H1 (cell line): ENCODE data around the gene ENAH. TPM values are rescaled to one million over a fixed set of nuclear protein-coding genes. Genes with fewer than 3 reads are reported as not detected.

Source experiments
- CTCF ChIA-PET: fragments of 300-600 bp; sonication (Branson Sonifier 250); formaldehyde crosslinking; loops from one replicate; lab custom pipeline; 2021; ENCODE audit not compliant: partially characterized antibody; lab: Charles Lee
- POLR2A ChIA-PET: fragments of 300-600 bp; sonication (Branson Sonifier 250); formaldehyde crosslinking; loops from one replicate; lab custom pipeline; 2021; ENCODE audit warnings: inconsistent platforms; ENCODE audit not compliant: partially characterized antibody; lab: Charles Lee
- DNase-seq, 2 experiments: peaks; one replicate each; pipeline versions ENCODE4 v3.0.0 to v3.0.0-alpha.2; 2010 to 2022; ENCODE audit warnings: low spot score in 2 of 2, low read depth in 1 of 2, mixed read lengths in 1 of 2
- FAIRE-seq: peaks from 2 replicates; lab custom pipeline; 2011; peaks lifted over from hg19 to GRCh38; lab: Jason Lieb, UNC
- H2AFZ ChIP-seq: 2 replicates; pipeline ENCODE4 v1.8.1; 2012; ENCODE audit warnings: low read length, inconsistent platforms
- H2AK5ac ChIP-seq: 2 replicates; pipeline ENCODE4 v1.6.1; 2013; ENCODE audit warnings: low read depth, low read length
- H2BK120ac ChIP-seq: replicated peaks from 2 replicates; pipeline ENCODE3; 2013; ENCODE audit warnings: low read depth, low read length, inconsistent platforms
- H2BK12ac ChIP-seq: 2 replicates; pipeline ENCODE4 v1.6.1; 2013; ENCODE audit warnings: low read depth, low read length
- H2BK15ac ChIP-seq: 2 replicates; pipeline ENCODE4 v1.6.1; 2013; ENCODE audit warnings: low read length
- H2BK20ac ChIP-seq: 2 replicates; pipeline ENCODE4 v1.6.1; 2013; ENCODE audit warnings: low read length
- H2BK5ac ChIP-seq: 2 replicates; pipeline ENCODE4 v1.6.1; 2013; ENCODE audit warnings: low read depth, low read length
- H3K14ac ChIP-seq: 2 replicates; pipeline ENCODE4 v1.6.1; 2013; ENCODE audit warnings: inconsistent platforms; ENCODE audit not compliant: insufficient read length
- H3K18ac ChIP-seq: 2 replicates; pipeline ENCODE4 v1.6.1; 2013; ENCODE audit warnings: low read length; ENCODE audit errors: extremely low read depth
- H3K23ac ChIP-seq: 2 replicates; pipeline ENCODE4 v1.6.1; 2013; ENCODE audit warnings: inconsistent platforms; ENCODE audit not compliant: insufficient read length
- H3K23me2 ChIP-seq: 2 replicates; pipeline ENCODE4 v1.6.1; 2013; ENCODE audit warnings: low read depth, low read length
- H3K27ac ChIP-seq: 2 replicates; pipeline ENCODE4 v1.6.1; 2011; ENCODE audit warnings: low read depth, low read length, inconsistent platforms
- H3K27me3 ChIP-seq, 4 experiments: replicated peaks in 1 of 4; 1 replicate in 1 of 4; 2 replicates in 3 of 4; pipeline versions ENCODE4 v1.6.1 to v1.8.1; 2011 to 2013; ENCODE audit warnings: low read length in 3 of 4, mild to moderate bottlenecking in 3 of 4, inconsistent platforms in 2 of 4, mixed read lengths in 2 of 4, moderate library complexity in 1 of 4; ENCODE audit not compliant: control insufficient read depth in 3 of 4, insufficient read depth in 3 of 4; ENCODE audit errors: extremely low read depth in 1 of 4
- H3K36me3 ChIP-seq, 4 experiments: 2 replicates each; pipeline versions ENCODE4 v1.6.1 to v1.8.1; 2011 to 2013; ENCODE audit warnings: mild to moderate bottlenecking in 4 of 4, low read length in 3 of 4, moderate library complexity in 2 of 4, control low read depth in 1 of 4, inconsistent platforms in 1 of 4; ENCODE audit not compliant: insufficient read depth in 4 of 4, control insufficient read depth in 2 of 4
- H3K4ac ChIP-seq: replicated peaks from 2 replicates; pipeline ENCODE3; 2013; ENCODE audit warnings: low read length, low read depth, mixed read lengths, inconsistent platforms; ENCODE audit not compliant: insufficient read length
- H3K4me1 ChIP-seq, 4 experiments: replicated peaks in 1 of 4; 1 replicate in 1 of 4; 2 replicates in 3 of 4; pipeline versions ENCODE4 v1.6.1 to v1.8.1; 2011 to 2013; ENCODE audit warnings: low read length in 3 of 4, inconsistent platforms in 2 of 4, mixed read lengths in 1 of 4; ENCODE audit not compliant: insufficient read depth in 4 of 4, control insufficient read depth in 3 of 4
- H3K4me2 ChIP-seq, 2 experiments: 2 replicates each; pipeline versions ENCODE4 v1.6.1 to v1.8.1; 2011 to 2013; ENCODE audit warnings: low read depth in 2 of 2, low read length in 2 of 2, control low read depth in 1 of 2, inconsistent platforms in 1 of 2, mild to moderate bottlenecking in 1 of 2; ENCODE audit not compliant: insufficient read depth in 1 of 2
- H3K4me3 ChIP-seq, 4 experiments: fragments of 200-600, 300-600 bp in 1 of 4; sonication (generic), shearing (Covaris generic), sonication (Bioruptor Twin) in 1 of 4; 2 replicates each; pipeline versions ENCODE4 v1.5.1 to v1.8.1; 2011 to 2016; ENCODE audit warnings: low read length in 4 of 4, low read depth in 3 of 4, control low read depth in 2 of 4, inconsistent platforms in 2 of 4, mild to moderate bottlenecking in 2 of 4, mixed read lengths in 1 of 4, moderate library complexity in 1 of 4; ENCODE audit not compliant: insufficient read depth in 2 of 4; ENCODE audit errors: extremely low read depth in 1 of 4
- H3K56ac ChIP-seq: replicated peaks from 2 replicates; pipeline ENCODE3; 2013; ENCODE audit warnings: low read depth, mild to moderate bottlenecking, mixed read lengths, low read length, inconsistent platforms; ENCODE audit not compliant: insufficient read length
- H3K79me1 ChIP-seq: 2 replicates; pipeline ENCODE4 v1.6.1; 2013; ENCODE audit warnings: low read depth, low read length, control low read depth
- H3K79me2 ChIP-seq, 2 experiments: 2 replicates each; pipeline versions ENCODE4 v1.6.1 to v1.8.1; 2012 to 2013; ENCODE audit warnings: low read length in 2 of 2, mild to moderate bottlenecking in 2 of 2, inconsistent platforms in 1 of 2; ENCODE audit not compliant: insufficient read depth in 2 of 2, control insufficient read depth in 1 of 2
- H3K9ac ChIP-seq, 4 experiments: replicated peaks in 1 of 4; 1 replicate in 1 of 4; 2 replicates in 3 of 4; pipeline versions ENCODE4 v1.6.1 to v1.8.1; 2011 to 2013; ENCODE audit warnings: low read depth in 3 of 4, low read length in 3 of 4, control low read depth in 2 of 4, mild to moderate bottlenecking in 2 of 4, moderate library complexity in 2 of 4, inconsistent platforms in 1 of 4; ENCODE audit errors: extremely low read depth in 1 of 4
- H3K9me3 ChIP-seq, 2 experiments: 2 replicates each; pipeline versions ENCODE4 v1.6.1 to v1.8.1; 2012 to 2013; ENCODE audit warnings: mild to moderate bottlenecking in 2 of 2, moderate library complexity in 2 of 2, control low read depth in 1 of 2, inconsistent platforms in 1 of 2, low read depth in 1 of 2, low read length in 1 of 2, mixed read lengths in 1 of 2; ENCODE audit not compliant: insufficient read depth in 2 of 2
- H4K20me1 ChIP-seq, 2 experiments: replicated peaks in 1 of 2; 2 replicates each; pipeline versions ENCODE3 to v1.8.1; 2011 to 2013; ENCODE audit warnings: inconsistent platforms in 2 of 2, low read length in 2 of 2, mild to moderate bottlenecking in 1 of 2; ENCODE audit not compliant: insufficient read depth in 2 of 2, control insufficient read depth in 1 of 2
- H4K5ac ChIP-seq: 2 replicates; pipeline ENCODE4 v1.6.1; 2013; ENCODE audit warnings: low read length, low read depth, mixed read lengths, inconsistent platforms; ENCODE audit not compliant: insufficient read length
- H4K8ac ChIP-seq: 2 replicates; pipeline ENCODE4 v1.8.0; 2013; ENCODE audit warnings: mild to moderate bottlenecking, moderate library complexity, low read length, inconsistent platforms; ENCODE audit not compliant: insufficient read depth; ENCODE audit errors: extremely low read depth
- H4K91ac ChIP-seq: replicated peaks from 2 replicates; pipeline ENCODE3; 2013; ENCODE audit warnings: low read length, mixed read lengths, inconsistent platforms; ENCODE audit not compliant: insufficient read length
- BRCA1 ChIP-seq: IDR thresholded peaks from 2 replicates; pipeline ENCODE4 v1.6.1; 2012; ENCODE audit warnings: low read depth, low read length, improper control_type of control experiment
- JUN ChIP-seq: IDR thresholded peaks from 2 replicates; pipeline ENCODE4 v1.6.1; 2011; ENCODE audit warnings: low read depth, mild to moderate bottlenecking, improper control_type of control experiment, low read length
- KDM4A ChIP-seq: IDR thresholded peaks from one replicate; pipeline ENCODE4 v1.7.1; 2012; ENCODE audit warnings: low read depth, mild to moderate bottlenecking, moderate library complexity, low read length, inconsistent platforms; ENCODE audit not compliant: severe bottlenecking
- SAP30 ChIP-seq: fragments of 300-600 bp; sonication (generic); IDR thresholded peaks from 2 replicates; pipeline ENCODE4 v1.7.1; 2012; ENCODE audit warnings: low read length, moderate library complexity, mild to moderate bottlenecking, inconsistent platforms; ENCODE audit not compliant: insufficient read depth, insufficient replicate concordance
- WGBS, 2 experiments: shearing (Covaris generic) in 1 of 2; methylation state at CpG; one replicate each; pipeline versions ENCODE4 v1.1.6 to v1.1.7; 2013 to 2015; ENCODE audit warnings: low lambda C conversion rate in 2 of 2, mixed read lengths in 2 of 2, inconsistent platforms in 1 of 2, low coverage in 1 of 2, missing lambda C conversion rate in 1 of 2; ENCODE audit not compliant: insufficient replicate concordance in 2 of 2, insufficient coverage in 1 of 2, insufficient read length in 1 of 2; ENCODE audit errors: extremely low coverage in 1 of 2, missing lambda C conversion rate in 1 of 2; 5-methylcytosine and 5-hydroxymethylcytosine counted together
- polyA plus RNA-seq, 7 experiments: library from polyadenylated mRNA; depleted of rRNA in 3 of 7; stranded (reverse) in 5 of 7; unstranded in 2 of 7; fragments of >200 nt in 5 of 7; fragments of 200-250 nt in 2 of 7; gene quantifications; 1 replicate in 5 of 7; 2 replicates in 1 of 7; 4 replicates in 1 of 7; pipeline versions ENCODE4 v1.2.1 to v1.2.3, GENCODE V29; 2011 to 2013; ENCODE audit warnings: missing spikeins in 2 of 7, mixed read lengths in 2 of 7
- total RNA-seq: library from RNA; stranded (reverse); fragmentation: NEBNext Ultra II Directional; extraction: Animal tissue kit (Norgen Biotek cat#: 25700); gene quantifications from 2 replicates; pipeline ENCODE4 v1.2.1, GENCODE V29; 2021

The ENAH gene
- total and polyA plus RNA-seq, 2 of the 8 experiments (the other 6 are each of a cell fraction or from before 2014, with no cell fraction given) = 39.1 to 335 TPM

- CTCF ChIA-PET = no interaction called here
- H3K23ac ChIP-seq = no peak overlapping the region
- WGBS, 2 experiments = 74% methylated on average over 1 of the region's 1 CpG; no CpG with 5 or more reads in 1 of the 2 experiments
Observed at GRCh38 chr1:225533238-225533637, 119.7 kb downstream of the ENAH start.

More at GRCh38 chr1:225533238-225533637, 119.7 kb downstream of the ENAH start:
- Histone ChIP-seq H3K79me1 (peaks cover under 1% of the 10 kb centered on the region; the same call in 1 of the 2 replicates), H3K27me3 (no peaks in the 10 kb centered on the region), H3K4me3 (no peak overlapping the region), H2AK5ac (no peak overlapping the region), H3K18ac (no peak overlapping the region), H2AFZ (no peak overlapping the region), H4K91ac (no peak overlapping the region), H2BK15ac (no peak overlapping the region), H3K23me2 (no peaks in the 10 kb centered on the region), H4K20me1 (peaks cover 6 to 16% of the 10 kb centered on the region in 2 experiments), H2BK5ac (no peak overlapping the region), H2BK12ac (no peak overlapping the region), H3K27ac (no peak overlapping the region), H3K9ac (no peak overlapping the region), H4K8ac (no peak overlapping the region), H3K4me1 (peaks cover 2 to 12% (median 5%) of the 10 kb centered on the region in 4 experiments; a peak in 4 of 7 replicates), H2BK20ac (no peak overlapping the region), H3K4ac (no peak overlapping the region), H4K5ac (no peak overlapping the region), H3K9me3 (no peaks in the 10 kb centered on the region), H3K79me2 (peaks cover 0 to 100% of the 10 kb centered on the region in 2 experiments; a peak in 3 of 4 replicates), H3K56ac (no peak overlapping the region), H3K14ac (no peak overlapping the region), H3K4me2 (peak overlapping the region in 1 of 2 experiments; percentile 3; a peak in 1 of 4 replicates)
- FAIRE-seq (no peak), DNase-seq (no peak)
- POLR2A ChIA-PET = no interaction called here
- TF ChIP-seq JUN (no peak), BRCA1 (no peak), KDM4A (no peak), SAP30 (no peak)
- TF ChIP-seq, all 59 proteins: peak for 0
- Histone ChIP-seq H3K36me3 (peaks cover 0 to 17% (median 4%) of the 10 kb centered on the region in 4 experiments; a peak in 3 of 8 replicates), H2BK120ac (no peak overlapping the region)
